ENCODE measurements around the gene MPZL2.

MPZL2 gene

DNA sequence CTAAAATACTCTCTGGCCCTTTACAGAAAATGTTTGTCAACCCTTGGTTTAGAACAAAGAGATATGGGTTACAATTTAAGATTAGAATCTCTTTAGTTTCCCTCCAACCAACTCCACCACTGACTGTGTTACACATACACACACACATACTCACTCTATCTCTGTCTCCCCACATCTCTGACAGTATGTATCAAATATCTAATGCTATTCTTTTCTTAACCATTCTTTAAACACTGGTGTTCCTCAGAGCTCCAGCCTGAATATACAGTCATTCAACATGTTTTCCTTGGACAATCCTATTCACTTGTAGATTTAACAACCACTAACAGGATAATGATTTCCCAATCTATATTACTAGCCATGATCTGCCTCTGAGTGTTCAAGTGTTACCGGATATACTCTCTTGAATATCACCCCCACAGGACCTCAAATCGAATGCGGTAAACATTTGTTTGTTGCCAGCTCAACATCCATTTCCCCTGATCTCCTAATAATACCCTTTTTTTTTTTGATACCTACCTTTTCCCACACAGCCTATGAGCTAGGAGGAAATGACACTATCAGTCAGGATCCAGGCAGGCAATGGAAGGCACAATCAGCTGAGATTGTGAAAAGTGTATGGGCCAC is 18.0 kb downstream of the MPZL2 start:
- CTCF ChIA-PET: interaction anchor here (0.8 to 3.3 kb wide), 6 partner anchors 9 to 48 kb away, joined by 3 to 18 read pairs (median 3); no protein-coding TSS in a partner anchor
- 93% methylated on average over 2 of the region's 3 CpGs for whole genome bisulfite sequencing (ENCODE audit: insufficient coverage)

GRCh38 chr11:118243993-118244762 is 19.9 kb downstream of the MPZL2 start:
- H3K27ac ChIP-seq (ENCODE audit: insufficient read depth in 1 of 2, low read depth in 1 of 2, low read length in 2 of 2, poor library complexity in 1 of 2, severe bottlenecking in 2 of 2): no peak overlapping the region
- H3K4me1 ChIP-seq (ENCODE audit: control extremely low read depth in 1 of 4, control insufficient read depth in 4 of 4, insufficient read depth in 4 of 4, low read length in 3 of 4): peaks cover 35 to 46% (median 40%) of the 10 kb centered on the region in 4 experiments
- no peaks in the 10 kb centered on the region for H3K27me3 ChIP-seq (replicated peaks in 2 of 5; ENCODE audit: control insufficient read depth in 4 of 5, insufficient read depth in 5 of 5, low read length in 4 of 5)
- DNase-seq: no peak
- ChIA-PET CTCF (interaction anchor here (1.0 kb wide), 2 partner anchors 15 to 33 kb away, joined by 3 read pairs; no protein-coding TSS in a partner anchor), POLR2A (interaction anchor here (0.6 kb wide), 1 partner anchor 452 kb away, joined by 3 read pairs; no protein-coding TSS in a partner anchor)
- no peaks in the 10 kb centered on the region for H3K9me3 ChIP-seq (ENCODE audit: control extremely low read depth in 1 of 5, control insufficient read depth in 4 of 5, insufficient read depth in 2 of 5, low read depth in 1 of 5, low read length in 4 of 5)
- WGBS (ENCODE audit: insufficient coverage): 100% methylated on average over 2 of the region's 3 CpGs
- no peaks in the 10 kb centered on the region for H3K36me3 ChIP-seq (ENCODE audit: control insufficient read depth in 4 of 4, insufficient read depth in 4 of 4, low read length in 3 of 4)
- no peak overlapping the region for H3K4me3 ChIP-seq (ENCODE audit: control insufficient read depth in 1 of 7, extremely low read depth in 1 of 7, insufficient read depth in 4 of 7, low read depth in 2 of 7, low read length in 6 of 7)

More for the DNA sequence above, 18.0 kb downstream of the MPZL2 start:
- H3K4me1 ChIP-seq (ENCODE audit: control extremely low read depth in 1 of 4, control insufficient read depth in 4 of 4, insufficient read depth in 4 of 4, low read length in 3 of 4): peaks cover 21 to 31% (median 24%) of the 10 kb centered on the region in 4 experiments
- no peaks in the 10 kb centered on the region for H3K9me3 ChIP-seq (ENCODE audit: control extremely low read depth in 1 of 5, control insufficient read depth in 4 of 5, insufficient read depth in 2 of 5, low read depth in 1 of 5, low read length in 4 of 5)
- POLR2A ChIA-PET: no interaction called here
- no peak for DNase-seq
- H3K27ac ChIP-seq (ENCODE audit: insufficient read depth in 1 of 2, low read depth in 1 of 2, low read length in 2 of 2, poor library complexity in 1 of 2, severe bottlenecking in 2 of 2): no peak overlapping the region
- no peak overlapping the region for H3K4me3 ChIP-seq (ENCODE audit: control insufficient read depth in 1 of 7, extremely low read depth in 1 of 7, insufficient read depth in 4 of 7, low read depth in 2 of 7, low read length in 6 of 7)
- H3K36me3 ChIP-seq (ENCODE audit: control insufficient read depth in 4 of 4, insufficient read depth in 4 of 4, low read length in 3 of 4): no peaks in the 10 kb centered on the region
- H3K27me3 ChIP-seq (replicated peaks in 2 of 5; ENCODE audit: control insufficient read depth in 4 of 5, insufficient read depth in 5 of 5, low read length in 4 of 5): no peaks in the 10 kb centered on the region

DNA sequence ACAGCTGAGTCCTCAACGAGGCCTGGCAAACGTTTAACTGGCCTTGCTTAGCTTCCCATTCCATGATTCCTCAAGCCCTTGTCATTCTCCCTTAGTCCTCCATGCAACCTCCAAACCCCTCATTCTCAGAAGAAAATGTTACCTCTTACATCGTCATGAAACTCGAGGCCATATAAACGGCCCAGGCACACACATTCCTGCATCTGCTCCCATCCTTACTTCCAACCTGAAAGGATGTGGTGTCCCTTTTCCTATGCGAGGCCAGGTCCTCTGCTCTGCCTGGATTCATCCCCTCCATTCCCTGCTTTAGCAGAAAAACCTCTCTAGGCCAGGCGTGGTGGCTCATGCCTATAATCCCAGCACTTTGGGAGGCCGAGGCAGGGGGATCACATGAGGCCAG is 20.9 kb downstream of the MPZL2 start:
- DNase-seq: no peak
- H3K9me3 ChIP-seq (ENCODE audit: control extremely low read depth in 1 of 5, control insufficient read depth in 4 of 5, insufficient read depth in 2 of 5, low read depth in 1 of 5, low read length in 4 of 5): no peaks in the 10 kb centered on the region
- no peaks in the 10 kb centered on the region for H3K36me3 ChIP-seq (ENCODE audit: control insufficient read depth in 4 of 4, insufficient read depth in 4 of 4, low read length in 3 of 4)
- CTCF ChIA-PET: interaction anchor here (1.2 to 4.9 kb wide), 7 partner anchors 9 to 45 kb away, joined by 3 to 29 read pairs (median 8); partner anchors contain the start of genes JAML and MPZL3
- 95% methylated on average over 6 of the region's 8 CpGs for WGBS (ENCODE audit: insufficient coverage)
- H3K4me3 ChIP-seq (ENCODE audit: control insufficient read depth in 1 of 7, extremely low read depth in 1 of 7, insufficient read depth in 4 of 7, low read depth in 2 of 7, low read length in 6 of 7): no peak overlapping the region
- no peaks in the 10 kb centered on the region for H3K27me3 ChIP-seq (replicated peaks in 2 of 5; ENCODE audit: control insufficient read depth in 4 of 5, insufficient read depth in 5 of 5, low read length in 4 of 5)
- H3K27ac ChIP-seq (ENCODE audit: insufficient read depth in 1 of 2, low read depth in 1 of 2, low read length in 2 of 2, poor library complexity in 1 of 2, severe bottlenecking in 2 of 2): no peak overlapping the region
- peaks cover 45 to 56% (median 50%) of the 10 kb centered on the region in 4 experiments for H3K4me1 ChIP-seq (ENCODE audit: control extremely low read depth in 1 of 4, control insufficient read depth in 4 of 4, insufficient read depth in 4 of 4, low read length in 3 of 4)
- POLR2A ChIA-PET: no interaction called here

- no peak for DNase-seq
- H3K4me1 ChIP-seq (ENCODE audit: control extremely low read depth in 1 of 4, control insufficient read depth in 4 of 4, insufficient read depth in 4 of 4, low read length in 3 of 4): peaks cover 46 to 69% (median 55%) of the 10 kb centered on the region in 4 experiments
- ChIA-PET POLR2A (interaction anchor here (1.1 to 1.6 kb wide), 2 partner anchors 28 to 43 kb away, joined by 4 to 5 read pairs; no protein-coding TSS in a partner anchor), CTCF (interaction anchor here (0.6 to 4.9 kb wide), 11 partner anchors 10 to 161 kb away, joined by 3 to 29 read pairs (median 4); partner anchors contain the start of genes JAML and MPZL3)
- peak overlapping the region in 2 of 7 experiments; percentile 52 to 54 for H3K4me3 ChIP-seq (ENCODE audit: control insufficient read depth in 1 of 7, extremely low read depth in 1 of 7, insufficient read depth in 4 of 7, low read depth in 2 of 7, low read length in 6 of 7)
- peaks cover 0 to 3% (median 0%) of the 10 kb centered on the region in 4 experiments for H3K36me3 ChIP-seq (ENCODE audit: control insufficient read depth in 4 of 4, insufficient read depth in 4 of 4, low read length in 3 of 4)
- 100% methylated on average over 1 of the region's 1 CpG for WGBS (ENCODE audit: insufficient coverage)
- H3K27ac ChIP-seq (ENCODE audit: insufficient read depth in 1 of 2, low read depth in 1 of 2, low read length in 2 of 2, poor library complexity in 1 of 2, severe bottlenecking in 2 of 2): peak overlapping the region; percentile 85
- no peaks in the 10 kb centered on the region for H3K9me3 ChIP-seq (ENCODE audit: control extremely low read depth in 1 of 5, control insufficient read depth in 4 of 5, insufficient read depth in 2 of 5, low read depth in 1 of 5, low read length in 4 of 5)
- no peaks in the 10 kb centered on the region for H3K27me3 ChIP-seq (replicated peaks in 2 of 5; ENCODE audit: control insufficient read depth in 4 of 5, insufficient read depth in 5 of 5, low read length in 4 of 5)
Measured at GRCh38 chr11:118241764-118242098, 22.4 kb downstream of the MPZL2 start.

DNA sequence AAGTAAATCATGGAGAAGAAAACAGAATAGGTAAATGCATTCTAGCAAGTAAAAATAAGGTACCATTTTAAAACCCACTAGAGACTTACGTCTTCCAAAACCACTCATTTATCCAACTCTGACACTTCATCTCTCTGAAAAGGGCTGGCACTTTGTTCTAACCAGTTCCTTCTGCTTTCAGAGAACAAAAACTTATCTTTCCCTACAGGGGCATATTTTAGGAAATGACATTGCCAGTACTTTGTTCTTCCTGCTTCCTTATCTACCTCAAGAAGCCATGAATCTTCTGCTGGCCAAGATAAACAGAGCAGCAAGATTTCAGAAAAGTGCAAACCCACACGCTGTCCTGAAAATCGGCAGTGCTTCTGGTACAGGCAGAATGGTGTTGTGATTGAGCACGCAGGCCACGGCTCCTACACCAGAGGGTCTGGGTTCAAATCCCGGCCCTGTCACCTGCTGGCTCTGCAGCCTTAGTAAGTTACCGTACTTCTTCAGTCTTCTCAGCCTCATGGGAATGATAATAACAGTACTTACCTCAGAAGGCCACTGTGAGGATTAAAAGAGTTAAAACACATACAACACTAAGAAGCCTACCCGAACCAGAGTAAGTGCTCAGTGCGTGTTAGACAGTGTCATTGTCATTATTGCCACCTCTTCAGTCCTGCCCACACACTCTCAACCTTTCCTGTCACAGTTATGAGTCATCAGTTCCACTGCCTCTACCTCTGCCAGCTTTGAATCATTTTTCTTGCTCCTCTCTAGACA is 22.9 kb downstream of the MPZL2 start:
- POLR2A ChIA-PET: interaction anchor here (0.6 to 1.6 kb wide), 4 partner anchors 11 to 43 kb away, joined by 3 to 5 read pairs (median 4); partner anchors contain the start of gene MPZL3
- Histone ChIP-seq H3K36me3 (ENCODE audit: control insufficient read depth in 4 of 4, insufficient read depth in 4 of 4, low read length in 3 of 4) (peaks cover 0 to 3% (median 0%) of the 10 kb centered on the region in 4 experiments), H3K4me1 (ENCODE audit: control extremely low read depth in 1 of 4, control insufficient read depth in 4 of 4, insufficient read depth in 4 of 4, low read length in 3 of 4) (peaks cover 46 to 71% (median 56%) of the 10 kb centered on the region in 4 experiments), H3K27ac (ENCODE audit: insufficient read depth in 1 of 2, low read depth in 1 of 2, low read length in 2 of 2, poor library complexity in 1 of 2, severe bottlenecking in 2 of 2) (peak overlapping the region; percentile 85), H3K27me3 (replicated peaks in 2 of 5; ENCODE audit: control insufficient read depth in 4 of 5, insufficient read depth in 5 of 5, low read length in 4 of 5) (no peaks in the 10 kb centered on the region), H3K9me3 (ENCODE audit: control extremely low read depth in 1 of 5, control insufficient read depth in 4 of 5, insufficient read depth in 2 of 5, low read depth in 1 of 5, low read length in 4 of 5) (no peaks in the 10 kb centered on the region), H3K4me3 (ENCODE audit: control insufficient read depth in 1 of 7, extremely low read depth in 1 of 7, insufficient read depth in 4 of 7, low read depth in 2 of 7, low read length in 6 of 7) (peak overlapping the region in 4 of 7 experiments; percentile 9 to 58 (median 42))
- whole genome bisulfite sequencing (ENCODE audit: insufficient coverage): 6% methylated on average over 9 of the region's 9 CpGs
- CTCF ChIA-PET: interaction anchor here (0.6 to 4.9 kb wide), 8 partner anchors 11 to 161 kb away, joined by 3 to 29 read pairs (median 6); partner anchors contain the start of genes JAML and MPZL3
- DNase-seq: peak; percentile 97 to 99 (median 97)

- WGBS (ENCODE audit: insufficient coverage): 45% methylated on average over 2 of the region's 5 CpGs
- peaks cover 0 to 3% (median 0%) of the 10 kb centered on the region in 4 experiments for H3K36me3 ChIP-seq (ENCODE audit: control insufficient read depth in 4 of 4, insufficient read depth in 4 of 4, low read length in 3 of 4)
- no peaks in the 10 kb centered on the region for H3K9me3 ChIP-seq (ENCODE audit: control extremely low read depth in 1 of 5, control insufficient read depth in 4 of 5, insufficient read depth in 2 of 5, low read depth in 1 of 5, low read length in 4 of 5)
- no peaks in the 10 kb centered on the region for H3K27me3 ChIP-seq (replicated peaks in 2 of 5; ENCODE audit: control insufficient read depth in 4 of 5, insufficient read depth in 5 of 5, low read length in 4 of 5)
- H3K27ac ChIP-seq (ENCODE audit: insufficient read depth in 1 of 2, low read depth in 1 of 2, low read length in 2 of 2, poor library complexity in 1 of 2, severe bottlenecking in 2 of 2): peak overlapping the region; percentile 85
- POLR2A ChIA-PET: interaction anchor here (1.0 to 1.1 kb wide), 2 partner anchors 10 to 12 kb away, joined by 3 read pairs; partner anchors contain the start of gene MPZL3
- peak overlapping the region in 6 of 7 experiments; percentile 5 to 63 (median 40) for H3K4me3 ChIP-seq (ENCODE audit: control insufficient read depth in 1 of 7, extremely low read depth in 1 of 7, insufficient read depth in 4 of 7, low read depth in 2 of 7, low read length in 6 of 7)
- CTCF ChIA-PET: interaction anchor here (0.9 to 4.9 kb wide), 9 partner anchors 9 to 113 kb away, joined by 3 to 29 read pairs (median 4); partner anchors contain the start of gene JAML
- DNase-seq: peak in 1 of 3 donors; percentile 58
- peaks cover 46 to 73% (median 60%) of the 10 kb centered on the region in 4 experiments for H3K4me1 ChIP-seq (ENCODE audit: control extremely low read depth in 1 of 4, control insufficient read depth in 4 of 4, insufficient read depth in 4 of 4, low read length in 3 of 4)
Measured at GRCh38 chr11:118239509-118240205, 24.4 kb downstream of the MPZL2 start.

All from common myeloid progenitor, CD34-positive (primary cell).